GM23248 (cell line): Measurements from ENCODE around the gene SPRN.

Source experiments
- EZH2 ChIP-seq: fragments of 200-600 bp; sonication (generic); IDR thresholded peaks from 2 replicates; pipeline ENCODE4 v1.6.1; 2018; ENCODE audit warnings: antibody characterized with exemption, mild to moderate bottlenecking; ENCODE audit not compliant: insufficient read depth, poor library complexity, severe bottlenecking
- EZH2phosphoT487 ChIP-seq: fragments of 200-600 bp; sonication (generic); IDR thresholded peaks from 2 replicates; pipeline ENCODE4 v1.6.1; 2018; ENCODE audit warnings: antibody characterized with exemption, moderate library complexity, mild to moderate bottlenecking, low read depth; ENCODE audit not compliant: insufficient read depth

DNA sequence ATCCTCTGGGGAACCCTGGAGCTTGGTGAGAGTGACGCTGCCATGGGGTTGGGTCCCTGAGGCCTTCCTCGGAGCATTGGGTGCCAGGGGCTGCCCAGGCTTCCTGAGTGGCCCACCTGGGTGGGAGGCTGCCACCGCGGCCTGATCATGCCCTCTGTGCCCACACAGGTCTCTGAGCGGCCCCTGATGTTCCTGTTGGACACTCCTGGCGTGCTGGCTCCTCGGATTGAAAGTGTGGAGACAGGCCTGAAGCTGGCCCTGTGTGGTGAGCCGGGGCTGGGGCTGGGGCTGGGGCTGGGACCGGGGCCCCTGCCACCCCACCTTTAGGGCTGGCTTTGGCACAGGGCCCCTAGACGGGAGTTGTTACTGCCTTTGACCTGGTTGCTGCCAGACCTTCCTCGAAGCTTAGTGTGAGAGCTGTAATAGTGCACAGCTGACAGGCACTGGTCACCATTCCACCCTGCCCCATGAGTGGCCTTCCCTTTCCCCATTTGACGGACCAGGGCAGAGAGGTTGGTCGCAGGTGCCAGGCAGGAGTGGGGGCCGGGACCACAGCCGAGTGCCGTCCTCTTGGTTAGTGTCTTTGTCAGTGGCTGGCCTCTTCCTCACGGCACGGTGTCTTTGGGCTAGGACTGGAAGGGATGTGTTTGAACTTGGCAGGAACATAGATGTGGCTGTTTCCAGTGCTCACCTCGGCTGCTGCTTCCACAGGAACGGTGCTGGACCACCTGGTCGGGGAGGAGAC, 22.3 kb downstream of the SPRN start:
- TF ChIP-seq EZH2 (no peak), EZH2phosphoT487 (no peak)
